OCI-LY7 (cell line): ENCODE results near the gene ARHGAP42.
"Not testable (repeated sequence)": the region's sequence is repeated elsewhere in the genome, so short reads cannot be mapped to it uniquely, and the experiment has no call there.

Source experiments
- EZH2phosphoT487 ChIP-seq: fragments of 200-600 bp; sonication (generic); IDR thresholded peaks from 2 replicates; pipeline ENCODE4 v1.6.1; 2018; ENCODE audit warnings: low read depth, borderline replicate concordance, mild to moderate bottlenecking, mixed run types, antibody characterized with exemption, low read length, moderate library complexity, mixed read lengths
- TF ChIP-seq, protein P1 (sequence below): fragments of 200-600 bp; sonication (generic); conservative IDR thresholded peaks from 2 replicates; pipeline ENCODE4 v1.5.1; 2014; ENCODE audit warnings: mild to moderate bottlenecking, antibody characterized with exemption, low read length, moderate library complexity, mixed read lengths

GRCh38 chr11:100749887-100750565 lies 62.9 kb downstream of the ARHGAP42 start:
- TF ChIP-seq, protein P1, sequence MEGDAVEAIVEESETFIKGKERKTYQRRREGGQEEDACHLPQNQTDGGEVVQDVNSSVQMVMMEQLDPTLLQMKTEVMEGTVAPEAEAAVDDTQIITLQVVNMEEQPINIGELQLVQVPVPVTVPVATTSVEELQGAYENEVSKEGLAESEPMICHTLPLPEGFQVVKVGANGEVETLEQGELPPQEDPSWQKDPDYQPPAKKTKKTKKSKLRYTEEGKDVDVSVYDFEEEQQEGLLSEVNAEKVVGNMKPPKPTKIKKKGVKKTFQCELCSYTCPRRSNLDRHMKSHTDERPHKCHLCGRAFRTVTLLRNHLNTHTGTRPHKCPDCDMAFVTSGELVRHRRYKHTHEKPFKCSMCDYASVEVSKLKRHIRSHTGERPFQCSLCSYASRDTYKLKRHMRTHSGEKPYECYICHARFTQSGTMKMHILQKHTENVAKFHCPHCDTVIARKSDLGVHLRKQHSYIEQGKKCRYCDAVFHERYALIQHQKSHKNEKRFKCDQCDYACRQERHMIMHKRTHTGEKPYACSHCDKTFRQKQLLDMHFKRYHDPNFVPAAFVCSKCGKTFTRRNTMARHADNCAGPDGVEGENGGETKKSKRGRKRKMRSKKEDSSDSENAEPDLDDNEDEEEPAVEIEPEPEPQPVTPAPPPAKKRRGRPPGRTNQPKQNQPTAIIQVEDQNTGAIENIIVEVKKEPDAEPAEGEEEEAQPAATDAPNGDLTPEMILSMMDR, result not testable (repeated sequence)
- not testable (repeated sequence) for TF ChIP-seq EZH2phosphoT487
